ENCODE data around the gene RICTOR.

DNA sequence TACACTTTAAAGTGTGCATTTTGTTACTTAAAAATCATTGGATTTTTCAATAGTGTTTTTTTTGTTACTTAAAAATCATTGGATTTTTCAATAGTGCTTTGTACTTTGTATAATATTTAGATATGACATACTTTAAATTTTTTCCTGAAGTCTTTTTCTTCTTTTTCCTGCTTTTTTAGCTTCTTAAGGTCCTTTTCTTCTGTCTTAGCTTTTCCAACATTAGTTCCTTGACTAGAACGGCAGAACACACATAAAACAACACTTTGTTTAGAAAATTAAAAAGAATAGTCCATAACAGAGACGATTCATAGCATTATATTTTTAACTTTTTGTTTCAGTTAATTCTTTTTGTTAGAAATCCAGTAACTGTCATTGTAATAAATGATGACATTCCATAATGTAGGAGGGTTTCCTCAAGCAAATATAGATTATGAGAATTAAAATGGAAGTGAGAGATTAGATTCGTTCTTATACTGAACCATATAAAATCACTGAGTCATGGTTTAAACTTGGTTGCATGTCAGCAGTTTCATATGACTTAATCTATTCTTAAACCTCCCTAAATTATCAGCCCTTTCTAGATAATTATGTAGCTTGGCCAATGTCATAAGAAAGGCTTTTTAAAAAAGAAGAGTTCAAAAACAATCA is 45.3 kb upstream of the RICTOR start:
- TF ChIP-seq GATA2 (IDR thresholded peaks at IDR 0.05; ENCODE audit: low read depth, low read length) (no peak), GATA3 (IDR thresholded peaks at IDR 0.05; ENCODE audit: low read depth, low read length) (no peak)
